Measurements from ENCODE around the gene EMP1. TPM values are rescaled to one million over a fixed set of nuclear protein-coding genes. Genes with fewer than 3 reads are reported as not detected.

The EMP1 gene
- total and polyA plus RNA-seq, 2 of the 8 experiments (the other 6 are each of a cell fraction or from before 2014, with no cell fraction given): 0.17 to 0.65 TPM

GRCh38 chr12:13177906-13178305 lies 18.6 kb upstream of the EMP1 start:
- H3K23me2 ChIP-seq (ENCODE audit: low read depth, low read length): no peaks in the 10 kb centered on the region

More at GRCh38 chr12:13177906-13178305, 18.6 kb upstream of the EMP1 start:
- Histone ChIP-seq H2BK12ac (ENCODE audit: low read depth, low read length) (peak overlapping the region; percentile 45; the same call in 1 of the 2 replicates), H2AFZ (ENCODE audit: low read length) (no peak overlapping the region), H3K9ac (replicated peaks in 1 of 4; ENCODE audit: extremely low read depth in 1 of 4, low read depth in 3 of 4, low read length in 3 of 4) (no peak overlapping the region), H2BK5ac (ENCODE audit: low read depth, low read length) (no peak overlapping the region), H4K5ac (ENCODE audit: insufficient read length, low read depth, low read length) (no peak overlapping the region), H3K36me3 (ENCODE audit: control insufficient read depth in 2 of 4, insufficient read depth in 4 of 4, low read length in 3 of 4) (no peaks in the 10 kb centered on the region), H3K14ac (ENCODE audit: insufficient read length) (no peak overlapping the region), H2BK15ac (ENCODE audit: low read length) (no peak overlapping the region), H4K91ac (replicated peaks; ENCODE audit: insufficient read length, low read length) (no peak overlapping the region), H2BK120ac (replicated peaks; ENCODE audit: low read depth, low read length) (no peak overlapping the region), H3K56ac (replicated peaks; ENCODE audit: insufficient read length, low read depth, low read length) (no peak overlapping the region), H3K4me3 (ENCODE audit: extremely low read depth in 1 of 4, insufficient read depth in 2 of 4, low read depth in 3 of 4, low read length in 4 of 4) (no peak overlapping the region), H2BK20ac (ENCODE audit: low read length) (no peak overlapping the region), H3K79me1 (ENCODE audit: low read depth, low read length) (no peaks in the 10 kb centered on the region), H3K27ac (ENCODE audit: low read depth, low read length) (no peak overlapping the region), H3K27me3 (replicated peaks in 1 of 4; ENCODE audit: control insufficient read depth in 3 of 4, extremely low read depth in 1 of 4, insufficient read depth in 3 of 4, low read length in 3 of 4) (no peaks in the 10 kb centered on the region; a peak in 1 of 7 replicates), H4K8ac (ENCODE audit: extremely low read depth, insufficient read depth, low read length) (peak overlapping the region; percentile 18; the same call in 1 of the 2 replicates), H3K23ac (ENCODE audit: insufficient read length) (no peak overlapping the region), H2AK5ac (ENCODE audit: low read depth, low read length) (no peak overlapping the region), H4K20me1 (replicated peaks in 1 of 2; ENCODE audit: control insufficient read depth in 1 of 2, insufficient read depth in 2 of 2, low read length in 2 of 2) (no peaks in the 10 kb centered on the region), H3K4ac (replicated peaks; ENCODE audit: insufficient read length, low read depth, low read length) (no peak overlapping the region), H3K18ac (ENCODE audit: extremely low read depth, low read length) (no peak overlapping the region), H3K4me1 (replicated peaks in 1 of 4; ENCODE audit: control insufficient read depth in 3 of 4, insufficient read depth in 4 of 4, low read length in 3 of 4) (peaks cover 2 to 11% (median 8%) of the 10 kb centered on the region in 4 experiments), H3K9me3 (ENCODE audit: insufficient read depth in 2 of 2, low read depth in 1 of 2, low read length in 1 of 2) (no peaks in the 10 kb centered on the region), H3K79me2 (ENCODE audit: control insufficient read depth in 1 of 2, insufficient read depth in 2 of 2, low read length in 2 of 2) (no peaks in the 10 kb centered on the region), H3K4me2 (ENCODE audit: insufficient read depth in 1 of 2, low read depth in 2 of 2, low read length in 2 of 2) (no peak overlapping the region)
- 90% methylated on average over 4 of the region's 4 CpGs; no CpG with 5 or more reads in 1 of the 2 experiments for WGBS, 2 experiments (ENCODE audit: extremely low coverage in 1 of 2, insufficient coverage in 1 of 2, insufficient read length in 1 of 2, insufficient replicate concordance in 2 of 2, low coverage in 1 of 2, low lambda C conversion rate in 2 of 2, missing lambda C conversion rate in 1 of 2)
- CTCF ChIA-PET (ENCODE audit: partially characterized antibody): interaction anchor here (0.5 to 2.7 kb wide), 9 partner anchors 10 to 75 kb away, joined by 3 to 12 read pairs (median 3); partner anchors contain the start of gene GSG1
- FAIRE-seq: no peak
- peak in 1 of 2 experiments; percentile 3 for DNase-seq (ENCODE audit: low read depth in 1 of 2, low spot score in 2 of 2)
- TF ChIP-seq BRCA1 (IDR thresholded peaks at IDR 0.05; ENCODE audit: low read depth, low read length): no peak
- TF ChIP-seq RBBP5 (IDR thresholded peaks at IDR 0.05; ENCODE audit: borderline replicate concordance, low read depth, low read length): no peak
- no peak for TF ChIP-seq RAD21 (IDR thresholded peaks at IDR 0.05 in 1 of 2, conservative IDR thresholded peaks at IDR 0.05 in 1 of 2; ENCODE audit: low read depth in 2 of 2, low read length in 2 of 2)
- no peak for TF ChIP-seq ASH2L (IDR thresholded peaks at IDR 0.05; ENCODE audit: low read length)
- TF ChIP-seq TAF1 (IDR thresholded peaks at IDR 0.05; ENCODE audit: low read depth, low read length): no peak
- no peak for TF ChIP-seq RNF2 (IDR thresholded peaks at IDR 0.05; ENCODE audit: borderline replicate concordance, low read depth, low read length, missing control alignments, poor library complexity, severe bottlenecking)
- TF ChIP-seq POLR2A (IDR thresholded peaks at IDR 0.05; ENCODE audit: control extremely low read depth in 1 of 2, low read depth in 2 of 2, low read length in 2 of 2): no peak
- TF ChIP-seq ATF3 (IDR thresholded peaks at IDR 0.05; ENCODE audit: insufficient read depth, low read depth, low read length): no peak
- no peak for TF ChIP-seq SAP30 (IDR thresholded peaks at IDR 0.05; ENCODE audit: insufficient read depth, insufficient replicate concordance, low read length)
- POLR2A ChIA-PET (ENCODE audit: partially characterized antibody): no interaction called here

Measured in H1 (cell line).